Measurements from ENCODE around the gene IL1F10.

DNA sequence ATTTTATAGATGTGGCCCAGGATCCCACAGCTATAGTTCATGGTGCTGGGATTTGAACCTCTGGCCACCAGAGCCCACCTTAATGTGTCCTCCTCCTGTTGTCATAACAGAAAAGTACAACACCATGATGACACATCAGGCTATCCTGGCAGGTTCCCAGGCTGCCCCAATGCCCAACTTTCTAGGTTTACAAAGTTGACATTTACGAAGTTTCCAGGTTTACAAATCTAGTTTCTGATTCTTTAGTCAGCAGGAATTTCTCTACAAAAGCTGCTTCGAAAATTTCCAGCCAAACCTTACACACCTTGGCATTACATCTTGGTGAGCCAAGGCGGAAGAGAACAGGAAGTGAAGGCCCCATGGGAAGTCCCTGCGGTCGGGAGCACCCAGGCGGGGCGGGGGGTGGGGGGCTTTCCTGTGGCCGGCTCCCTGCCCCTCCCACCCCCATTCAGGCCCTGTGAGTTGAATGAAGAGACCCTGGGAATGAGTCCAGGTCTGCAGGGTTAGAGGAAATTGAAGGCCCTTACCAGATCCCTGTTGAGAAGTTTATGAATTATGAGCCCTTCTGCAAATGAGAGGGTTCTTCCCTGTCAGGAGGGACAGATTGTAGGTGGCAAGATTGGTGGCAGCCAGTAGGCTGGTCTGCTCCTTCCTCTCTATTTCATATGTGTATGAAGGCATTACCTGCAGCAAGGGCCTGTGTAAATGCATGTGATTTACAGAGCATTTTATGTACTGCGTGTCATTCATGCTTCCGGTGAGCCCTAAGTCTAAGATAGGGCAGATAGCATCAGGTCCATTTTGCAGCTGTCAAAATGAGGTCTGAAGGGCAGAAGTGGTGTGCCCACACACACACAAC is 48.6 kb downstream of the IL1F10 start:
- TF ChIP-seq, protein P1, sequence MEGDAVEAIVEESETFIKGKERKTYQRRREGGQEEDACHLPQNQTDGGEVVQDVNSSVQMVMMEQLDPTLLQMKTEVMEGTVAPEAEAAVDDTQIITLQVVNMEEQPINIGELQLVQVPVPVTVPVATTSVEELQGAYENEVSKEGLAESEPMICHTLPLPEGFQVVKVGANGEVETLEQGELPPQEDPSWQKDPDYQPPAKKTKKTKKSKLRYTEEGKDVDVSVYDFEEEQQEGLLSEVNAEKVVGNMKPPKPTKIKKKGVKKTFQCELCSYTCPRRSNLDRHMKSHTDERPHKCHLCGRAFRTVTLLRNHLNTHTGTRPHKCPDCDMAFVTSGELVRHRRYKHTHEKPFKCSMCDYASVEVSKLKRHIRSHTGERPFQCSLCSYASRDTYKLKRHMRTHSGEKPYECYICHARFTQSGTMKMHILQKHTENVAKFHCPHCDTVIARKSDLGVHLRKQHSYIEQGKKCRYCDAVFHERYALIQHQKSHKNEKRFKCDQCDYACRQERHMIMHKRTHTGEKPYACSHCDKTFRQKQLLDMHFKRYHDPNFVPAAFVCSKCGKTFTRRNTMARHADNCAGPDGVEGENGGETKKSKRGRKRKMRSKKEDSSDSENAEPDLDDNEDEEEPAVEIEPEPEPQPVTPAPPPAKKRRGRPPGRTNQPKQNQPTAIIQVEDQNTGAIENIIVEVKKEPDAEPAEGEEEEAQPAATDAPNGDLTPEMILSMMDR (optimal IDR thresholded peaks at IDR 0.05 in 1 of 3, IDR thresholded peaks at IDR 0.05 in 1 of 3, conservative IDR thresholded peaks at IDR 0.05 in 1 of 3; ENCODE audit: extremely low read depth in 1 of 3, insufficient read depth in 2 of 3, low read length in 3 of 3), result no peak
- TF ChIP-seq EZH2 (IDR thresholded peaks at IDR 0.05; ENCODE audit: low read length), result no peak

Data from keratinocyte (primary cell).